ENCODE measurements around the gene IGFL1. TPM values are rescaled to one million over a fixed set of nuclear protein-coding genes. Genes with fewer than 3 reads are reported as not detected.

The IGFL1 gene
- total RNA-seq, 4 donors from 2014 or later: not detected

DNA sequence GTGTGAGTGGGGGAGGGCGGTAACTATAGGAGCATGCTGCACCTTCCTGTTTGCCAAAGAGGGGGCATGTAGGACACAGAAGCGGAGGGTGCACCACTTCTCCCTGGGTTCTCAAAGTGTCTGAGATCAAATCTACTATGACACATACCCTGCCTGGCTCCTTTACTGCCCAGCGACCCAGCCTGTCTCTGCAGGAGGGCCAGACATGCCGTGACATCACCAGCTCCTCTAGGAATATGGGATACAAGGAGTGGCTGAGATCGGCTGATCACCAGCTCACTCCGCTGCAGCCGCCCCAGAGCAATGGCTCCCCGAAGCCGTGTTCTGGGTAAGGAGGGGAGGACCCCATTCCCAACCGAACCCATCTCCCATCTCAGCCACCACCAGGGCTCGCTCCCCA lies 16.4 kb upstream of the IGFL1 start:
- DNase-seq (ENCODE audit: extremely low spot score): no peak
- no peak overlapping the region for H3K4me3 ChIP-seq
- TF ChIP-seq POLR2A (IDR thresholded peaks at IDR 0.05; ENCODE audit: low read depth): no peak
- TF ChIP-seq, protein P1, sequence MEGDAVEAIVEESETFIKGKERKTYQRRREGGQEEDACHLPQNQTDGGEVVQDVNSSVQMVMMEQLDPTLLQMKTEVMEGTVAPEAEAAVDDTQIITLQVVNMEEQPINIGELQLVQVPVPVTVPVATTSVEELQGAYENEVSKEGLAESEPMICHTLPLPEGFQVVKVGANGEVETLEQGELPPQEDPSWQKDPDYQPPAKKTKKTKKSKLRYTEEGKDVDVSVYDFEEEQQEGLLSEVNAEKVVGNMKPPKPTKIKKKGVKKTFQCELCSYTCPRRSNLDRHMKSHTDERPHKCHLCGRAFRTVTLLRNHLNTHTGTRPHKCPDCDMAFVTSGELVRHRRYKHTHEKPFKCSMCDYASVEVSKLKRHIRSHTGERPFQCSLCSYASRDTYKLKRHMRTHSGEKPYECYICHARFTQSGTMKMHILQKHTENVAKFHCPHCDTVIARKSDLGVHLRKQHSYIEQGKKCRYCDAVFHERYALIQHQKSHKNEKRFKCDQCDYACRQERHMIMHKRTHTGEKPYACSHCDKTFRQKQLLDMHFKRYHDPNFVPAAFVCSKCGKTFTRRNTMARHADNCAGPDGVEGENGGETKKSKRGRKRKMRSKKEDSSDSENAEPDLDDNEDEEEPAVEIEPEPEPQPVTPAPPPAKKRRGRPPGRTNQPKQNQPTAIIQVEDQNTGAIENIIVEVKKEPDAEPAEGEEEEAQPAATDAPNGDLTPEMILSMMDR (IDR thresholded peaks at IDR 0.05): no peak
- no peak for TF ChIP-seq EP300 (IDR thresholded peaks at IDR 0.05)
- TF ChIP-seq POLR2AphosphoS5 (IDR thresholded peaks at IDR 0.05): no peak
- intact Hi-C loops (cut with DNase I): no loop called here
- 86% methylated on average over 8 of the region's 11 CpGs for WGBS
- H3K36me3 ChIP-seq: no peaks in the 10 kb centered on the region
- H3K9me3 ChIP-seq: no peaks in the 10 kb centered on the region
- no peak overlapping the region for H3K27ac ChIP-seq (replicated peaks in 1 of 4)
- peaks cover 15 to 24% (median 20%) of the 10 kb centered on the region in 4 donors for H3K4me1 ChIP-seq
- peaks cover 0 to 29% (median 0%) of the 10 kb centered on the region in 4 donors for H3K27me3 ChIP-seq

DNA sequence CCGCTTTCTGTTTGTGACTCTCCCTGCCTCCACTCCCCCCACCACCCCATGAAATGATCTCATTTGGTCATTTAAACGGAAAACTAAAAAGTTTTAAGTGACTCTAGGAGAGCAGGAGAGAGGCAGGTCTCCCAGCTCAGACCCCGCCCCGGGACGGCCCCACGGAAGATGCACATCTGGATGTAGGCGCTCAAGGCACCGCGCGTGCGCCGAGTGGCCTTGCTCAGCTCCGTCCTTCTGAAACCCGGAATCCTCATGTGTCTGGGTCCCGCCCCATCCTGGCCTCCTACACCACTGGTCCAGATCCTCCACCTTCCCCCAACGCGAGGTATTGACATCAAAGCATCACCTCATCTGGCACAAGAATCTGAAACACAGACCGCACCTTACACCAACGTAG lies 15.7 kb upstream of the IGFL1 start:
- intact Hi-C loops (cut with DNase I): no loop called here
- DNase-seq (ENCODE audit: extremely low spot score): no peak
- no peak overlapping the region for H3K4me3 ChIP-seq
- TF ChIP-seq POLR2A (IDR thresholded peaks at IDR 0.05; ENCODE audit: low read depth): no peak
- TF ChIP-seq, protein P1 (IDR thresholded peaks at IDR 0.05): no peak
- TF ChIP-seq EP300 (IDR thresholded peaks at IDR 0.05): no peak
- no peak for TF ChIP-seq POLR2AphosphoS5 (IDR thresholded peaks at IDR 0.05)
- 88% methylated on average over 19 of the region's 19 CpGs for WGBS
- no peak overlapping the region for H3K27ac ChIP-seq (replicated peaks in 1 of 4)
- no peaks in the 10 kb centered on the region for H3K36me3 ChIP-seq
- no peaks in the 10 kb centered on the region for H3K9me3 ChIP-seq
- H3K27me3 ChIP-seq: peaks cover 0 to 26% (median 0%) of the 10 kb centered on the region in 4 donors
- peaks cover 15 to 24% (median 20%) of the 10 kb centered on the region in 4 donors for H3K4me1 ChIP-seq

DNA sequence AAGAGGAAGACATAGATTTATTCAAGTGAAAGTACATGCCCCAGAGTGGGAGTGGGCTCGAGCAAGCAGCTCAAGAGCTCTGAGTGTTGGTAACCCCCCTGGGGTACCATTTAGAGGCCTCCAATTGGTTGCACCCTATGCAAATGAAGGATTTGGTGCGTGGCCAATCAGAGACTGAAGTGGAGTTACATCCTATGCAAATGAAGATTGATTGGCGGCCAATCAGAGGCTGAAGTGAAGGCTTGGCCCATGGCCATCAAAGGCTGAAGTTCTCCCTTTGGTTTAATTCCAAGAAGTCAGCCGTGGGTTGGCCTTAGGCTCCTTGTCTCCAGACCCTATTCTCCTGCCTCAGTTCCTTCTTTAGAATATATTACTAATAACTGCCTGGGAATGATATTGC lies 12.9 kb upstream of the IGFL1 start:
- TF ChIP-seq, protein P1 (IDR thresholded peaks at IDR 0.05): no peak
- no peak for TF ChIP-seq POLR2AphosphoS5 (IDR thresholded peaks at IDR 0.05)
- no peak for TF ChIP-seq EP300 (IDR thresholded peaks at IDR 0.05)
- no peak for TF ChIP-seq POLR2A (IDR thresholded peaks at IDR 0.05; ENCODE audit: low read depth)
- H3K9me3 ChIP-seq: no peaks in the 10 kb centered on the region
- intact Hi-C loops (cut with DNase I): no loop called here
- no peak for DNase-seq (ENCODE audit: extremely low spot score)
- peaks cover under 1 to 13% (median 9%) of the 10 kb centered on the region in 4 donors for H3K4me1 ChIP-seq
- H3K36me3 ChIP-seq: no peaks in the 10 kb centered on the region
- 61% methylated on average over 4 of the region's 4 CpGs for WGBS
- H3K4me3 ChIP-seq: no peak overlapping the region
- peaks cover 0 to 34% (median 0%) of the 10 kb centered on the region in 4 donors for H3K27me3 ChIP-seq
- no peak overlapping the region for H3K27ac ChIP-seq (replicated peaks in 1 of 4)

DNA sequence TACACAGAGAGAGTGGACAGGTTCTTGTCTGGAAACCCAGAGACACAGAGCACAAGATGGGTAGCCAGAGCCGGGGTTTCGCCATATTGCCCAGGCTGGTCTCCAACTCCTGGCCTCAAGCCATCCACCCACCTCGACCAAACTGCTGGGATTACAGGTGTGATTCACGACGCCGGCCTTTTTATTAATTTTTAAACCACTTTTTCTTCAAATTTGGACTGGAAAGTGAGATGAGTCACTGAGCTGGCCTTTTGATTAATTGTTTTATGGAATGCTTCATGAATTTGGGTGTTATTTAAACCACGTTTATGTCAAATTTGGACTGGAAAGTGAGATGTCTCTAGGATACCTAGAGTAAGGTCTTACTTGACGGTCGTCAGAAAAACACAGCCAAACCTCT lies 12.1 kb upstream of the IGFL1 start:
- no peak for TF ChIP-seq POLR2AphosphoS5 (IDR thresholded peaks at IDR 0.05)
- no peak overlapping the region for H3K4me3 ChIP-seq
- WGBS: 82% methylated on average over 9 of the region's 9 CpGs
- peaks cover 0 to 34% (median 0%) of the 10 kb centered on the region in 4 donors for H3K27me3 ChIP-seq
- H3K9me3 ChIP-seq: no peaks in the 10 kb centered on the region
- no peak for DNase-seq (ENCODE audit: extremely low spot score)
- peaks cover 0 to 14% (median 12%) of the 10 kb centered on the region in 4 donors for H3K4me1 ChIP-seq
- no peak overlapping the region for H3K27ac ChIP-seq (replicated peaks in 1 of 4)
- intact Hi-C loops (cut with DNase I): no loop called here
- no peaks in the 10 kb centered on the region for H3K36me3 ChIP-seq

DNA sequence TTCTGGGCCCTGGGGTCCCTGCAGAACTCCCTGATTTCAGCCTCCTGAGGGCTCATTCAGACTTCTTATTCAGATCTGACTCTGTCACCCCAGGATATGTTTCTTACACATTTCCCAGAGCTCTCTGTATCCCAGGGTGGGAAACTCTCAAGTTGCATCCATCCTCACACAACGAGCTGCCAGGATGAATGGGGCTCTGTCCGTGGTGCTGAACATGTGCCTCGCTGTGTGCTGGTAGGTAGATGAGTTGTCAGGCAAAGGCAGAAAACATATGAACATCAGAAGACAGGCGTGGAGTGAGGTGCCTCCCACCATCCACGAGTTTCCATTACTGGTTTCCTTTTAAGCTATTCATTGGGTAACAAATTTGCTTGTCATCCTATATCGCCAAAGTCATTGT lies 11.4 kb upstream of the IGFL1 start:
- H3K4me1 ChIP-seq: peaks cover 0 to 19% (median 17%) of the 10 kb centered on the region in 4 donors
- H3K4me3 ChIP-seq: no peak overlapping the region
- intact Hi-C loops (cut with DNase I): no loop called here
- DNase-seq (ENCODE audit: extremely low spot score): no peak
- H3K36me3 ChIP-seq: no peaks in the 10 kb centered on the region
- TF ChIP-seq, protein P1 (IDR thresholded peaks at IDR 0.05): no peak
- no peak for TF ChIP-seq POLR2AphosphoS5 (IDR thresholded peaks at IDR 0.05)
- TF ChIP-seq POLR2A (IDR thresholded peaks at IDR 0.05; ENCODE audit: low read depth): no peak
- TF ChIP-seq EP300 (IDR thresholded peaks at IDR 0.05): no peak
- H3K27me3 ChIP-seq: peaks cover 0 to 28% (median 0%) of the 10 kb centered on the region in 4 donors
- 20% methylated on average over 6 of the region's 6 CpGs for WGBS
- no peaks in the 10 kb centered on the region for H3K9me3 ChIP-seq
- H3K27ac ChIP-seq (replicated peaks in 1 of 4): no peak overlapping the region
